HL-60 (cell line): ENCODE measurements around the gene SERBP1.

Experiments
- DNase-seq, 2 experiments: peaks; one replicate each; pipeline ENCODE4 v3.0.0-alpha.2; 2010 to 2020; ENCODE audit warnings: low read depth in 1 of 2, low spot score in 1 of 2
- H3K27ac ChIP-seq: fragments of 250-450 bp; sonication (Bioruptor Pico); replicated peaks from 2 replicates; pipeline ENCODE4 v1.5.1; 2020; ENCODE audit warnings: mild to moderate bottlenecking, moderate library complexity
- H3K27me3 ChIP-seq: fragments of 250-450 bp; sonication (Bioruptor Pico); 2 replicates; pipeline ENCODE4 v1.5.1; 2021; ENCODE audit warnings: mild to moderate bottlenecking, moderate library complexity; ENCODE audit not compliant: insufficient read depth, poor library complexity, severe bottlenecking
- H3K4me3 ChIP-seq: replicated peaks from 2 replicates; pipeline ENCODE4 v1.5.1; 2011; ENCODE audit warnings: mild to moderate bottlenecking, control low read depth, low read length; ENCODE audit not compliant: insufficient read depth
- GABPA ChIP-seq: IDR thresholded peaks from 2 replicates; pipeline ENCODE4 v1.6.1; 2012; ENCODE audit warnings: low read depth
- POLR2AphosphoS5 ChIP-seq: IDR thresholded peaks from 2 replicates; pipeline ENCODE4 v1.6.1; 2012; ENCODE audit warnings: low read depth
- SPI1 ChIP-seq: IDR thresholded peaks from 2 replicates; pipeline ENCODE4 v1.6.1; 2012; ENCODE audit warnings: low read depth, mild to moderate bottlenecking, borderline replicate concordance
- TF ChIP-seq, protein P1 (sequence below): IDR thresholded peaks from 2 replicates; pipeline ENCODE4 v1.6.1; 2012; ENCODE audit warnings: low read depth; ENCODE audit not compliant: insufficient replicate concordance
- TF ChIP-seq, protein P2 (sequence below): IDR thresholded peaks from one replicate; pipeline ENCODE4 v1.5.1; 2011; ENCODE audit warnings: low read length, control low read depth, inconsistent platforms; ENCODE audit not compliant: insufficient read depth

The SERBP1 gene

DNA sequence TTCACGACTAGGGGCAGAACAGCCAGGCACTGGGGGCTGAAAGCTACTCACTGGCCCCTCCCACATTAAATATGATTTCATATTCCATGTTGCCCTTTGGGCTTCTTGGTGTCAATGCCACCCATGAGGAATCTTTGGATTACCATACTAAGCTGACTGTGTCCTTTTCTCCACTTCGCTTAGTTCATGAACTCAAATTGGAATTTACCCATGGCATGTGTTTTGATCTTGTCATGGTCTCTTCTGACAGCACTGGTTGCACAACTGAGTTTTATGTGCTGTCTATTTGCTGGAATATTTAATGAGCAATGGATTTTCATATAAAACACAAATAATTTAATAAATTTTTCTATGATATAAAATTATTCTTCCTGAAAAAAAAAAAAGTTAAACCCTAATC is 59.2 kb downstream of the SERBP1 start:
- TF ChIP-seq, protein P1, sequence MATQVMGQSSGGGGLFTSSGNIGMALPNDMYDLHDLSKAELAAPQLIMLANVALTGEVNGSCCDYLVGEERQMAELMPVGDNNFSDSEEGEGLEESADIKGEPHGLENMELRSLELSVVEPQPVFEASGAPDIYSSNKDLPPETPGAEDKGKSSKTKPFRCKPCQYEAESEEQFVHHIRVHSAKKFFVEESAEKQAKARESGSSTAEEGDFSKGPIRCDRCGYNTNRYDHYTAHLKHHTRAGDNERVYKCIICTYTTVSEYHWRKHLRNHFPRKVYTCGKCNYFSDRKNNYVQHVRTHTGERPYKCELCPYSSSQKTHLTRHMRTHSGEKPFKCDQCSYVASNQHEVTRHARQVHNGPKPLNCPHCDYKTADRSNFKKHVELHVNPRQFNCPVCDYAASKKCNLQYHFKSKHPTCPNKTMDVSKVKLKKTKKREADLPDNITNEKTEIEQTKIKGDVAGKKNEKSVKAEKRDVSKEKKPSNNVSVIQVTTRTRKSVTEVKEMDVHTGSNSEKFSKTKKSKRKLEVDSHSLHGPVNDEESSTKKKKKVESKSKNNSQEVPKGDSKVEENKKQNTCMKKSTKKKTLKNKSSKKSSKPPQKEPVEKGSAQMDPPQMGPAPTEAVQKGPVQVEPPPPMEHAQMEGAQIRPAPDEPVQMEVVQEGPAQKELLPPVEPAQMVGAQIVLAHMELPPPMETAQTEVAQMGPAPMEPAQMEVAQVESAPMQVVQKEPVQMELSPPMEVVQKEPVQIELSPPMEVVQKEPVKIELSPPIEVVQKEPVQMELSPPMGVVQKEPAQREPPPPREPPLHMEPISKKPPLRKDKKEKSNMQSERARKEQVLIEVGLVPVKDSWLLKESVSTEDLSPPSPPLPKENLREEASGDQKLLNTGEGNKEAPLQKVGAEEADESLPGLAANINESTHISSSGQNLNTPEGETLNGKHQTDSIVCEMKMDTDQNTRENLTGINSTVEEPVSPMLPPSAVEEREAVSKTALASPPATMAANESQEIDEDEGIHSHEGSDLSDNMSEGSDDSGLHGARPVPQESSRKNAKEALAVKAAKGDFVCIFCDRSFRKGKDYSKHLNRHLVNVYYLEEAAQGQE, result no peak
- TF ChIP-seq, protein P2, sequence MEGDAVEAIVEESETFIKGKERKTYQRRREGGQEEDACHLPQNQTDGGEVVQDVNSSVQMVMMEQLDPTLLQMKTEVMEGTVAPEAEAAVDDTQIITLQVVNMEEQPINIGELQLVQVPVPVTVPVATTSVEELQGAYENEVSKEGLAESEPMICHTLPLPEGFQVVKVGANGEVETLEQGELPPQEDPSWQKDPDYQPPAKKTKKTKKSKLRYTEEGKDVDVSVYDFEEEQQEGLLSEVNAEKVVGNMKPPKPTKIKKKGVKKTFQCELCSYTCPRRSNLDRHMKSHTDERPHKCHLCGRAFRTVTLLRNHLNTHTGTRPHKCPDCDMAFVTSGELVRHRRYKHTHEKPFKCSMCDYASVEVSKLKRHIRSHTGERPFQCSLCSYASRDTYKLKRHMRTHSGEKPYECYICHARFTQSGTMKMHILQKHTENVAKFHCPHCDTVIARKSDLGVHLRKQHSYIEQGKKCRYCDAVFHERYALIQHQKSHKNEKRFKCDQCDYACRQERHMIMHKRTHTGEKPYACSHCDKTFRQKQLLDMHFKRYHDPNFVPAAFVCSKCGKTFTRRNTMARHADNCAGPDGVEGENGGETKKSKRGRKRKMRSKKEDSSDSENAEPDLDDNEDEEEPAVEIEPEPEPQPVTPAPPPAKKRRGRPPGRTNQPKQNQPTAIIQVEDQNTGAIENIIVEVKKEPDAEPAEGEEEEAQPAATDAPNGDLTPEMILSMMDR, result no peak
- TF ChIP-seq GABPA, result no peak
- TF ChIP-seq SPI1, result no peak
- no peak for TF ChIP-seq POLR2AphosphoS5
- DNase-seq, result no peak
- H3K27ac ChIP-seq, result no peak overlapping the region
- no peaks in the 10 kb centered on the region for H3K27me3 ChIP-seq
- no peak overlapping the region for H3K4me3 ChIP-seq

DNA sequence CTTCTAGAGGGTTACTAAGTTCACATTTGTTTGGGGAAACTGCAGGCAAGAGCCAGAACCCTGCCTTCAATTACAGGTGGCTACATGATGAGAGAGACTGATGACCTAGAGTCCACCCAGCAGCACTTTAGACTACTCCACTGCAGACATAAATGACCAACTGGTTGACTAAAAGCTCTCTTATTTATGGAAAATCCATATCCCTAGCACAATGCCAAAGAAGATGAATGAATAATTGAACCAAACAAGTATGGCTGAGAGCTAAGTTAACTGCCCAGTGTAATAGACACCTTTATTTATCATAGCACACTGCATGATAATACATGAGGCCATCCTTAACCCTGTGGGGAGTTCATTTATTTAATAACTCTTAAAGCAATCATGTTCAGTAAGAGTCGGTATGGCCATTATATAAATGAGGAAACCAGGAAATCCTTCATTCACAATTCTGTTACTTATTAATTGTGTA is 62.1 kb downstream of the SERBP1 start:
- DNase-seq, result no peak
- H3K27me3 ChIP-seq, result no peaks in the 10 kb centered on the region
- H3K27ac ChIP-seq, result no peak overlapping the region
- H3K4me3 ChIP-seq, result no peak overlapping the region
- TF ChIP-seq POLR2AphosphoS5 (no peak), SPI1 (no peak), GABPA (no peak)
- TF ChIP-seq, protein P2, result no peak
- TF ChIP-seq, protein P1, result no peak

DNA sequence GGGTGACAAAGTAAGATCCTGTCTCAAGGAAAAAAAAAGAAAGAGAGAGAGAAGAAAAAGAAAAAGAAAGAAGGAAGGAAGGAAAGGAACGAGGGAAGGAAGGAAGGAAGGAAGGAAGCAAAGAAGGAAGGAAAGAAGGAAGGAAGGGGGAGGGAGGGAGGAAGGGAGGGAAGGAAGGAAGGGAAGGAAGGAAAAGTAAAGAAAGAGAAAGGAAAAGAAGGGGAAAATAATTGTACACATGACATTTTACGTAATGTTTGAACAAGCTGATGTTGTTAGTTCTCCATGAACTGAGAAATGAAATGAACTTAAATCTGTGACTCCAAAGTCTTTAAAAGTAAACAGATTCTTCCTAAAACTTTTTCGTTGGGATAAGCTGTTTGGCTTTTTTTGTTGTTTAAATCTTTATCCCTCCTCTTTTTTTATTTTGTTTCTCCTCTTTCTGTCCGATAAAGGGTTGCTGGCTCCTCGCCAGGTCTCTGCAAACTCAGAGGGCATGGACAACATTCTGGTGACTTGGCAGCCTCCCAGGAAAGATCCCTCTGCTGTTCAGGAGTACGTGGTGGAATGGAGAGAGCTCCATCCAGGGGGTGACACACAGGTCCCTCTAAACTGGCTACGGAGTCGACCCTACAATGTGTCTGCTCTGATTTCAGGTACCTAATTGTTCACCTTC is 62.7 kb downstream of the SERBP1 start:
- H3K4me3 ChIP-seq, result no peak overlapping the region
- no peak overlapping the region for H3K27ac ChIP-seq
- DNase-seq, result no peak
- TF ChIP-seq, protein P1, result no peak
- TF ChIP-seq, protein P2, result no peak
- TF ChIP-seq SPI1 (no peak), POLR2AphosphoS5 (no peak), GABPA (no peak)
- H3K27me3 ChIP-seq, result no peaks in the 10 kb centered on the region
